Spleen (tissue), 11 donors: ENCODE results near the gene SERINC4. TPM values are rescaled to one million over a fixed set of nuclear protein-coding genes. Genes with fewer than 3 reads are reported as not detected.
"Not testable (repeated sequence)": the region's sequence is repeated elsewhere in the genome, so short reads cannot be mapped to it uniquely, and the experiment has no call there.

Experiments
- DNase-seq: peaks from one replicate; pipeline ENCODE4 v3.0.0-alpha.2; 2020
- H3K27ac ChIP-seq, 8 donors: fragments of 200-600 bp; sonication (generic) in 7 of 8; 1 replicate in 4 of 8; 2 replicates in 4 of 8; pipeline versions ENCODE4 v1.5.0 to v1.8.0; 2016 to 2021; ENCODE audit warnings: inconsistent platforms in 4 of 8, mild to moderate bottlenecking in 4 of 8, moderate library complexity in 1 of 8
- H3K27me3 ChIP-seq, 7 donors: fragments of 200-600 bp; sonication (generic) in 6 of 7; replicated peaks in 1 of 7; 1 replicate in 4 of 7; 2 replicates in 3 of 7; pipeline versions ENCODE4 v1.5.0 to v1.8.0; 2016 to 2021; ENCODE audit warnings: inconsistent platforms in 3 of 7, mild to moderate bottlenecking in 1 of 7
- H3K36me3 ChIP-seq, 6 donors: fragments of 200-600 bp; sonication (generic) in 5 of 6; 1 replicate in 4 of 6; 2 replicates in 2 of 6; pipeline versions ENCODE4 v1.5.0 to v1.8.0; 2016 to 2021; ENCODE audit warnings: inconsistent platforms in 2 of 6
- H3K4me1 ChIP-seq, 6 donors: fragments of 200-600 bp; sonication (generic) in 5 of 6; 1 replicate in 3 of 6; 2 replicates in 3 of 6; pipeline versions ENCODE4 v1.5.0 to v1.8.0; 2016 to 2021; ENCODE audit warnings: inconsistent platforms in 3 of 6
- H3K4me3 ChIP-seq, 8 donors: fragments of 200-600 bp; sonication (generic) in 7 of 8; 1 replicate in 4 of 8; 2 replicates in 4 of 8; pipeline versions ENCODE4 v1.5.0 to v1.8.0; 2016 to 2021; ENCODE audit warnings: inconsistent platforms in 4 of 8, mild to moderate bottlenecking in 4 of 8, moderate library complexity in 2 of 8
- H3K9me3 ChIP-seq, 8 donors: fragments of 200-600 bp; sonication (generic) in 7 of 8; 1 replicate in 4 of 8; 2 replicates in 4 of 8; pipeline versions ENCODE4 v1.5.0 to v1.8.0; 2016 to 2021; ENCODE audit warnings: inconsistent platforms in 4 of 8
- CTCF ChIP-seq, 11 experiments: fragments of 200-600 bp in 7 of 11; fragments of 450-650 bp in 4 of 11; sonication (generic) in 4 of 11; IDR thresholded peaks in 8 of 11; conservative IDR thresholded peaks in 3 of 11; 1 replicate in 7 of 11; 2 replicates in 4 of 11; pipeline versions ENCODE4 v1.4.0 to v1.8.0; 2016 to 2021; ENCODE audit warnings: antibody characterized with exemption in 11 of 11, inconsistent platforms in 4 of 11, mild to moderate bottlenecking in 1 of 11
- POLR2A ChIP-seq, 3 donors: fragments of 450-650 bp; IDR thresholded peaks; one replicate each; pipeline ENCODE4 v1.5.1; 2017; ENCODE audit warnings: antibody characterized with exemption in 3 of 3, mild to moderate bottlenecking in 1 of 3
- POLR2AphosphoS5 ChIP-seq, 3 donors: sonication (generic); formaldehyde crosslinking; IDR thresholded peaks; one replicate each; pipeline ENCODE4 v1.5.1; 2017; ENCODE audit warnings: antibody characterized with exemption in 3 of 3
- WGBS, 5 donors: extraction: QIAGEN DNeasy Blood & Tissue Kit in 3 of 5; methylation state at CpG; one replicate each; pipeline versions ENCODE4 v1.1.5 to v1.1.7; 2013 to 2018; 5-methylcytosine and 5-hydroxymethylcytosine counted together
- intact Hi-C: fragments of 100-400 bp; cut with DNase I; formaldehyde crosslinking; loops from one replicate; pipeline ENCODE4 v1.15.0; 2023; ENCODE audit warnings: low total_unique reads
- polyA plus RNA-seq, 3 donors: library from polyadenylated mRNA; stranded (reverse); fragments of 200-250 nt; gene quantifications; one replicate each; pipeline ENCODE4 v1.2.1, GENCODE V29; 2013
- total RNA-seq, 7 donors: library from RNA; depleted of rRNA in 3 of 7; stranded (reverse); fragments of >200 nt in 3 of 7; fragmentation: NEBNext Ultra II Directional in 4 of 7; extraction: Animal tissue kit (Norgen Biotek cat#: 25700) in 4 of 7; gene quantifications; one replicate each; pipeline versions ENCODE4 v1.1.0 to v1.2.1, GENCODE V29; 2016 to 2021
- donor health status: healthy with polysubstance abuse.
- donor health status: DM: no; HTN: no; CAD: no; lungs with moderate emphysema.
- donor health status: DM: no; HTN: no; CAD: no.
- donor health status: Bipolar disorder and iron deficiency.
- donor health status: healthy.
- donor health status: DM: no; HTN: no; CAD: no.
- donor health status: DM: yes; HTN: yes; CAD: no.

The SERINC4 gene
- total and polyA plus RNA-seq, 10 donors = 0.09 to 0.29 (median 0.24) TPM; not detected in 7

- Histone ChIP-seq H3K4me1 (peaks cover 22 to 85% (median 49%) of the 10 kb centered on the region in 6 donors), H3K36me3 (peaks cover 0 to 17% (median 0%) of the 10 kb centered on the region in 6 donors), H3K27ac (peak overlapping the region in 5 of 8 donors; percentile 74 to 87 (median 81)), H3K4me3 (peak overlapping the region in 3 of 8 donors; percentile 58 to 80 (median 72)), H3K9me3 (no peaks in the 10 kb centered on the region), H3K27me3 (no peaks in the 10 kb centered on the region)
- intact Hi-C loops = no loop called here
- no peak for TF ChIP-seq CTCF (IDR thresholded peaks at IDR 0.05 in 8 of 11, conservative IDR thresholded peaks at IDR 0.05 in 3 of 11)
- no peak for TF ChIP-seq POLR2A (IDR thresholded peaks at IDR 0.05)
- TF ChIP-seq POLR2AphosphoS5 (IDR thresholded peaks at IDR 0.05) = no peak
- DNase-seq = no peak
- 46 to 69% (median 58%) methylated on average over 6 of the region's 6 CpGs for WGBS, 5 donors
Observed at GRCh38 chr15:43828061-43828657, 28.1 kb upstream of the SERINC4 start.

- TF ChIP-seq POLR2A (IDR thresholded peaks at IDR 0.05) (peak in 1 of 3 donors; percentile 25), CTCF (IDR thresholded peaks at IDR 0.05 in 8 of 11, conservative IDR thresholded peaks at IDR 0.05 in 3 of 11) (no peak), POLR2AphosphoS5 (IDR thresholded peaks at IDR 0.05) (peak; percentile 66 to 84 (median 79))
- Histone ChIP-seq H3K27me3 (no peaks in the 10 kb centered on the region), H3K4me3 (peak within 1 kb of the TSS; percentile 48 to 80 (median 60)), H3K27ac (peak within 1 kb of the TSS; percentile 58 to 87 (median 78)), H3K36me3 (peaks cover 0 to 26% (median 0%) of the 10 kb centered on the region in 6 donors), H3K9me3 (no peaks in the 10 kb centered on the region), H3K4me1 (peaks cover 30 to 93% (median 63%) of the 10 kb centered on the region in 6 donors)
- peak; percentile 94 for DNase-seq
- 3 to 14% (median 5%) methylated on average over 15 to 48 of the region's 48 CpGs for WGBS, 5 donors
- intact Hi-C loops = no loop called here
Observed at GRCh38 chr15:43826508-43827341, 26.7 kb upstream of the SERINC4 start, which contains the start of gene WDR76. WDR76 (plus strand) TSS chr15:43827002; CDS start chr15:43827033, 31 bp downstream.

DNA sequence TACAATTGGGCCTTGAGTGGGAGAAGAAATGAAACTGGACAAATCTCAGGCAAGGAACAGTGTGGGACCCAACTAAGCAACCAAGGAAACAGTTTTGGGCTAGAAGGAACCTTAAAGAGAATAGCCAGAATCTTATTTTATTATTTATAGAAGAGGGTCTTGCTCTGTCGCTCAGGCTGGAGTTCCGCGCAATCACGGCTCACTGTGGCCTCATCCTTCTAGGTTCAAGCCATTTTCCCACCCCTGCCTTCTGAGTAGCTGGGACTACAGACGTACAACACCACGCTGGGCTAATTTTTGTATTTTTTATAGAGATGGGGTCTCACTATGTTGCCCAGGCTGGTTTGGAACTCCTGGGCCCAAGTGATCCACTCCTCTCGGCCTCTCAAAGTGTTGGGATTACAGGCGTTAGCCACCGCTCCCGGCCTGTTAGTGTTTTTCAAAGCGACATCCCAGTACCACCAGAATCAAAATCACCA lies 26.0 kb upstream of the SERINC4 start:
- no peaks in the 10 kb centered on the region for H3K27me3 ChIP-seq
- no peak for DNase-seq
- TF ChIP-seq CTCF (IDR thresholded peaks at IDR 0.05 in 8 of 11, conservative IDR thresholded peaks at IDR 0.05 in 3 of 11) (no peak), POLR2AphosphoS5 (IDR thresholded peaks at IDR 0.05) (no peak), POLR2A (IDR thresholded peaks at IDR 0.05) (no peak)
- H3K27ac ChIP-seq = peak overlapping the region; percentile 58 to 87 (median 78)
- H3K36me3 ChIP-seq = peaks cover 0 to 23% (median 0%) of the 10 kb centered on the region in 6 donors
- H3K4me3 ChIP-seq = peak overlapping the region in 7 of 8 donors; percentile 48 to 80 (median 61)
- intact Hi-C loops = no loop called here
- H3K4me1 ChIP-seq = peaks cover 31 to 93% (median 69%) of the 10 kb centered on the region in 6 donors
- H3K9me3 ChIP-seq = no peaks in the 10 kb centered on the region
- WGBS, 5 donors = 94 to 98% (median 95%) methylated on average over 11 of the region's 11 CpGs

DNA sequence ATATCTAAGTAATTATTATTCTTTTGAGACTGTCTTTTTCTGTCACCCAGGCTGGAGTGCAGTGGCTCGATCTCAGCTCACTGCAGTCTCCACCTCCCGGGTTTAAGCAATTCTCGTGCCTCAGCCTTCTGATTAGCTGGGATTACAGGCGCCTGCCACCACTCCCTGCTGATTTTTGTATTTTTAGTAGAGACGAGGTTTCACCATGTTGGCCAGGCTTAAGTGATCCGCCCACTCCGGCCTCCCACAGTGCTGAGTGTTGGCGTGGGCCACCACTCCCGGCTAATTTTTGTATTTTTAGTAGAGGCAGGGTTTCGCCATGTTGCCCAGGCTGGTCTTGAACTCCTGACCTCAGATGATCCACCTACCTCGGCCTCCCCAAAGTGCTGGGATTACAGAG lies 25.3 kb upstream of the SERINC4 start:
- WGBS, 5 donors = 94 to 97% (median 94%) methylated on average over 11 of the region's 11 CpGs
- intact Hi-C loops, H3K27me3 ChIP-seq, DNase-seq, H3K9me3 ChIP-seq: not testable (repeated sequence)
- Histone ChIP-seq H3K4me1 (peaks cover 31 to 94% (median 75%) of the 10 kb centered on the region in 6 donors), H3K36me3 (peaks cover 0 to 25% (median 0%) of the 10 kb centered on the region in 6 donors), H3K27ac (peak overlapping the region in 1 of 8 donors; percentile 94), H3K4me3 (peak overlapping the region in 1 of 8 donors; percentile 77)
